PC-3 (cell line): ENCODE data around the gene PXK. TPM values are rescaled to one million over a fixed set of nuclear protein-coding genes. Genes with fewer than 3 reads are reported as not detected.

Experiments used
- ATAC-seq: fragments of 200-7000 bp; cut with Tn5 transposase; 2 replicates; pipeline ENCODE4 v1.9.1; 2020; ENCODE audit warnings: mild to moderate bottlenecking, moderate library complexity
- BruUV-seq: library from RNA; stranded (reverse); fragments of 400-500 nt; replicated peaks from 2 replicates; lab custom pipeline; 2021; lab: Mats Ljungman, UMichigan
- CTCF ChIA-PET: fragments of 300-600 bp; sonication (Branson Sonifier 250); formaldehyde crosslinking; loops from one replicate; lab custom pipeline; 2022; ENCODE audit warnings: antibody characterized with exemption; lab: Charles Lee
- POLR2A ChIA-PET: fragments of 300-600 bp; sonication (Branson Sonifier 250); formaldehyde crosslinking; loops from one replicate; lab custom pipeline; 2022; ENCODE audit warnings: antibody characterized with exemption; ENCODE audit not compliant: unreplicated experiment; lab: Charles Lee
- DNase-seq: peaks from one replicate; pipeline ENCODE4 v3.0.0-alpha.2; 2015
- H2AFZ ChIP-seq: fragments of 300-600 bp; sonication (generic); 2 replicates; pipeline ENCODE4 v1.6.0; 2016; ENCODE audit warnings: antibody characterized with exemption, low read length
- H3F3A ChIP-seq: fragments of 300-600 bp; sonication (generic); one replicate; pipeline ENCODE4 v1.6.0; 2017; ENCODE audit warnings: antibody characterized with exemption, low read length, control low read depth, mild to moderate bottlenecking; ENCODE audit not compliant: unreplicated experiment
- H3K27ac ChIP-seq: fragments of 300-600 bp; sonication (generic); 2 replicates; pipeline ENCODE4 v1.5.1; 2016; ENCODE audit warnings: mild to moderate bottlenecking, low read length
- H3K27me3 ChIP-seq: fragments of 300-600 bp; sonication (generic); 2 replicates; pipeline ENCODE4 v1.6.1; 2016; ENCODE audit warnings: low read length, mixed read lengths
- H3K36me3 ChIP-seq: fragments of 300-600 bp; sonication (generic); 2 replicates; pipeline ENCODE4 v1.6.1; 2016; ENCODE audit warnings: low read depth, mixed run types, low read length, mixed read lengths
- H3K4me1 ChIP-seq: fragments of 300-600 bp; sonication (generic); 2 replicates; pipeline ENCODE4 v1.5.1; 2016; ENCODE audit warnings: low read length; ENCODE audit not compliant: insufficient read depth
- H3K4me2 ChIP-seq: fragments of 300-600 bp; sonication (generic); 2 replicates; pipeline ENCODE4 v1.6.0; 2016; ENCODE audit warnings: low read length
- H3K4me3 ChIP-seq: fragments of 300-600 bp; sonication (generic); 2 replicates; pipeline ENCODE4 v1.5.1; 2016; ENCODE audit warnings: mild to moderate bottlenecking, low read length, mixed read lengths
- H3K79me2 ChIP-seq: fragments of 300-600 bp; sonication (generic); 2 replicates; pipeline ENCODE4 v1.6.1; 2017; ENCODE audit warnings: low read length, mixed read lengths
- H3K9ac ChIP-seq: fragments of 300-600 bp; sonication (generic); 2 replicates; pipeline ENCODE4 v1.6.0; 2016; ENCODE audit warnings: mild to moderate bottlenecking, low read length
- H3K9me2 ChIP-seq: fragments of 300-600 bp; sonication (generic); replicated peaks from 2 replicates; pipeline ENCODE4 v1.6.1; 2016; ENCODE audit warnings: mixed run types, low read length, mixed read lengths
- H3K9me3 ChIP-seq: fragments of 300-600 bp; sonication (generic); 2 replicates; pipeline ENCODE4 v1.6.1; 2016; ENCODE audit warnings: low read length, mixed read lengths
- H4K20me1 ChIP-seq: fragments of 300-600 bp; sonication (generic); 2 replicates; pipeline ENCODE4 v1.6.1; 2016; ENCODE audit warnings: low read length, mixed read lengths
- EZH2 ChIP-seq: fragments of 300-600 bp; sonication (generic); IDR thresholded peaks from one replicate; pipeline ENCODE4 v1.6.1; 2017; ENCODE audit warnings: antibody characterized with exemption, mild to moderate bottlenecking, low read length; ENCODE audit not compliant: unreplicated experiment
- EZH2phosphoT487 ChIP-seq: fragments of 300-600 bp; sonication (generic); IDR thresholded peaks from 2 replicates; pipeline ENCODE4 v1.6.1; 2018; ENCODE audit warnings: mild to moderate bottlenecking, antibody characterized with exemption, low read length, borderline replicate concordance
- intact Hi-C: fragments of 100-400 bp; cut with micrococcal nuclease; formaldehyde crosslinking; loops from 2 replicates; pipeline ENCODE4 v1.9.0; 2023
- total RNA-seq: library from RNA; depleted of rRNA; stranded (reverse); fragments of >200 nt; gene quantifications from 2 replicates; pipeline ENCODE4 v1.2.3, GENCODE V29; 2014
- TF ChIP-seq, protein P1 (sequence below): fragments of 300-600 bp; sonication (generic); conservative IDR thresholded peaks from 2 replicates; pipeline ENCODE4 v1.5.1; 2017; ENCODE audit warnings: antibody characterized with exemption, low read depth, mild to moderate bottlenecking, low read length

The PXK gene
- total RNA-seq, 1 experiment from 2014 or later: 14.5 TPM

DNA sequence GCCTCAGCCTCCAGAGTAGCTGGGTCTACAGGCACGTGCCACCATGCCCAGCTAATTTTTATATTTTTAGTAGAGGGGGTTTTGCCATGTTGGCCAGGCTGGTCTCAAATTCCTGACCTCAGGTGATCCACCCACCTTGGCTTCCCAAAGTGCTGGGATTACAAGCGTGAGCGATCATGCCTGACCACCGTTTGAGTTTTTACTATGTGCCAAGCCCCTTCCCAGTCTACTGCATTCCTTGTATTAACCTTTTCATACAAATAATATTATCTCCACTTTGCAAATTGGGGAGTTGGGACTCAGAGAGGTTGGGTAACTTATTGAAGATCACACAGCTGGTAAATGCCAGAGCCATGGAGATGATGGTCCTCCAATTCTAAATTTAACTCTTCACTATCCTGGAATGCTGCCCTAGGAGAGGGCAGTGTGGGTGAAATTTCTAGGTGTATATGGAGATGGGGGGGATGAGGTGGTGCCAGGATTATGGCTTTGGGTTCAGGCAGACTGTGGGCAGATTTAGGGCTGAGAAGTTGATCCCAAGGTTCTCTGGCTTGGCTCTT, 1.0 kb upstream of the PXK start:
- Histone ChIP-seq H3K4me3 (no peak overlapping the region), H3K27ac (no peak overlapping the region), H3K4me2 (peak overlapping the region; percentile 92; the same call in 1 of the 2 replicates), H3K9me2 (no peaks in the 10 kb centered on the region), H3K9me3 (no peaks in the 10 kb centered on the region), H3K4me1 (peaks cover 35% of the 10 kb centered on the region), H3K79me2 (peaks cover 22% of the 10 kb centered on the region), H3K9ac (no peak overlapping the region), H4K20me1 (no peaks in the 10 kb centered on the region), H3K36me3 (no peaks in the 10 kb centered on the region), H2AFZ (no peak overlapping the region), H3K27me3 (no peaks in the 10 kb centered on the region), H3F3A (peaks cover 5% of the 10 kb centered on the region)
- BruUV-seq: no TSS peak
- ChIA-PET POLR2A (no interaction called here), CTCF (interaction anchor here (0.8 kb wide), 1 partner anchor 299 kb away, joined by 3 read pairs; no protein-coding TSS in a partner anchor)
- no peak for ATAC-seq
- no peak for DNase-seq
- TF ChIP-seq EZH2phosphoT487: no peak
- no peak for TF ChIP-seq EZH2
- TF ChIP-seq, protein P1, sequence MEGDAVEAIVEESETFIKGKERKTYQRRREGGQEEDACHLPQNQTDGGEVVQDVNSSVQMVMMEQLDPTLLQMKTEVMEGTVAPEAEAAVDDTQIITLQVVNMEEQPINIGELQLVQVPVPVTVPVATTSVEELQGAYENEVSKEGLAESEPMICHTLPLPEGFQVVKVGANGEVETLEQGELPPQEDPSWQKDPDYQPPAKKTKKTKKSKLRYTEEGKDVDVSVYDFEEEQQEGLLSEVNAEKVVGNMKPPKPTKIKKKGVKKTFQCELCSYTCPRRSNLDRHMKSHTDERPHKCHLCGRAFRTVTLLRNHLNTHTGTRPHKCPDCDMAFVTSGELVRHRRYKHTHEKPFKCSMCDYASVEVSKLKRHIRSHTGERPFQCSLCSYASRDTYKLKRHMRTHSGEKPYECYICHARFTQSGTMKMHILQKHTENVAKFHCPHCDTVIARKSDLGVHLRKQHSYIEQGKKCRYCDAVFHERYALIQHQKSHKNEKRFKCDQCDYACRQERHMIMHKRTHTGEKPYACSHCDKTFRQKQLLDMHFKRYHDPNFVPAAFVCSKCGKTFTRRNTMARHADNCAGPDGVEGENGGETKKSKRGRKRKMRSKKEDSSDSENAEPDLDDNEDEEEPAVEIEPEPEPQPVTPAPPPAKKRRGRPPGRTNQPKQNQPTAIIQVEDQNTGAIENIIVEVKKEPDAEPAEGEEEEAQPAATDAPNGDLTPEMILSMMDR: no peak
- intact Hi-C loops: loop anchor here (1.0 to 2.0 kb wide), 3 partner anchors 25 to 201 kb away; partner anchors contain the start of genes HTD2 and RPP14

DNA sequence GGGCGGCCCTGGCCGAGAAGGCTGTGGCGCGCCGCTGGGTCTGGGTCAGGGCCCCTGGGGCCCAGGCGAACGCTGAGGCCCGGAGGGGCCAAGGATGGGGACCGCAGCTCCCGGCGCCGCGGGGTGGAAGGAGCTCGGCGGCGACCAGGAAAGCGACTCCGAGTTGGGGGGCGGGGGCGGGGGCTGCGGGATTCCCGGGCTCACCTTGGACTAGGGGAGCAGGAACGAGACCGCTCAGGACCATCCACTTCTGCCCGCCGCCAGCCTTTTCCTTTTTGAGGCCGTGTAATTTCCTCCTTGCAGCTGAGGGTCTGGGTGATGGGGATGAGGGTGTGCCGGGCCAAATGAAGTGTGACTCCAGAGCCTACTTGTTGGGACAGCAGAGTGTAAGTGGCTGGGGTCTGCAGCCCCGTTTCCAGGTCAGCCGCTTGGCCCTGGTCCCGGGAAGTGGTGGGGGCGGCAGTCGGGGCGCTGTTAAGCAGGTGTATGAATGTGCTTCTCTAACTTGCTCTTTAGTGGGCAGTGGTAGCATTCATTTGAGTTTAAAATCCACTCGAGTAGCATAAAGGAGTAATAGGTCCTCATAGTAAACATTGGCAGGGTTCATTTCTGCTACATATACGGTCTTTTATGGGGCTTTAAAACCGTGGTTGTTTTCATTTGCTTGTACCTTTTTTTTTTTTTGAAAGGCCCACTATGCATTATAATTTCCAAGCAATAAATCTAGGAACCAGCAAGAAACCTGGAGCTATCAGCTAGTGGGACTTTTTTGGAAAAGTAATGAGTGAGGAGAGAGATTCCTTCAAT, 717 bp downstream of the PXK start:
- H3K79me2 ChIP-seq: peaks cover 22% of the 10 kb centered on the region
- intact Hi-C loops: loop anchor here (1.0 to 2.0 kb wide), 3 partner anchors 27 to 199 kb away; partner anchors contain the start of genes HTD2 and RPP14
- ATAC-seq (peak; percentile 44), DNase-seq (peak; percentile 40)
- H3K4me3 ChIP-seq: peak overlapping the region; percentile 95
- H3K4me1 ChIP-seq: peaks cover 36% of the 10 kb centered on the region
- no peaks in the 10 kb centered on the region for H3K9me3 ChIP-seq
- BruUV-seq: TSS peak; percentile 44
- ChIA-PET CTCF (interaction anchor here (0.6 to 0.8 kb wide), 5 partner anchors 22 to 141 kb away, joined by 3 to 6 read pairs (median 4); no protein-coding TSS in a partner anchor), POLR2A (no interaction called here)
- H3K36me3 ChIP-seq: no peaks in the 10 kb centered on the region
- no peaks in the 10 kb centered on the region for H4K20me1 ChIP-seq
- peak overlapping the region; percentile 67 for H2AFZ ChIP-seq
- peak overlapping the region; percentile 85 for H3K9ac ChIP-seq
- H3K27me3 ChIP-seq: no peaks in the 10 kb centered on the region
- no peaks in the 10 kb centered on the region for H3K9me2 ChIP-seq
- H3F3A ChIP-seq: peaks cover 5% of the 10 kb centered on the region
- H3K4me2 ChIP-seq: peak overlapping the region; percentile 92
- peak overlapping the region; percentile 91 for H3K27ac ChIP-seq
- no peak for TF ChIP-seq EZH2
- TF ChIP-seq, protein P1: peak; percentile 49

DNA sequence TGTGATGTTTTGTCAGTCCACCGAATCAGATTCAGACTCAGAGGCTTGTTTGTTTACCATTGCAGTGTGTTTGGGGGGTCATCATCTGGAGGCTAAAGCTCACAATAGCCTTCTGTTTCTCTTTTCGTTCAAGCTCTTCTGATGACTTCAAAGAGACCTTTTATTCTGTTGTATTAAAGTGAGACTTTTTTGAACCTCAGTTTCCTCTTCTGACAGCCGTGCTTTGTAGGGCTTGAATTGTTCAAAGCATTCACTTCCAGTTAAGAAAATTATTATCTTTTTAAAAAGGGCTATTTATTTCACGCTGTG, 1.3 kb downstream of the PXK start:
- peaks cover 22% of the 10 kb centered on the region for H3K79me2 ChIP-seq
- no peaks in the 10 kb centered on the region for H4K20me1 ChIP-seq
- H3F3A ChIP-seq: peaks cover 5% of the 10 kb centered on the region
- H3K36me3 ChIP-seq: no peaks in the 10 kb centered on the region
- ATAC-seq (no peak), DNase-seq (no peak)
- peak overlapping the region; percentile 92 for H3K4me2 ChIP-seq
- no peaks in the 10 kb centered on the region for H3K9me3 ChIP-seq
- peaks cover 36% of the 10 kb centered on the region for H3K4me1 ChIP-seq
- no peaks in the 10 kb centered on the region for H3K27me3 ChIP-seq
- H3K27ac ChIP-seq: peak overlapping the region; percentile 91
- BruUV-seq: no TSS peak
- H2AFZ ChIP-seq: peak overlapping the region; percentile 67; the same call in 1 of the 2 replicates
- no peaks in the 10 kb centered on the region for H3K9me2 ChIP-seq
- peak overlapping the region; percentile 95 for H3K4me3 ChIP-seq
- POLR2A ChIA-PET: no interaction called here
- peak overlapping the region; percentile 85 for H3K9ac ChIP-seq
- CTCF ChIA-PET: interaction anchor here (0.6 to 0.8 kb wide), 4 partner anchors 21 to 141 kb away, joined by 3 to 6 read pairs (median 4); no protein-coding TSS in a partner anchor
- TF ChIP-seq EZH2phosphoT487 (no peak), EZH2 (no peak)
- TF ChIP-seq, protein P1: no peak
- intact Hi-C loops: no loop called here
